Osteocyte (in vitro differentiated cells): ENCODE data around the gene PRTN3. TPM values are rescaled to one million over a fixed set of nuclear protein-coding genes. Genes with fewer than 3 reads are reported as not detected.
"Not testable (repeated sequence)": the region's sequence is repeated elsewhere in the genome, so short reads cannot be mapped to it uniquely, and the experiment has no call there.

Experiments
- DNase-seq: peaks from one replicate; pipeline ENCODE4 v3.0.0; 2021; ENCODE audit warnings: mixed read lengths; ENCODE audit not compliant: unreplicated experiment; ENCODE audit errors: extremely low spot score
- H3K27ac Mint-ChIP-seq: one replicate; pipeline ENCODE4 v1.8.0; 2021; ENCODE audit warnings: mild to moderate bottlenecking, mixed read lengths; ENCODE audit not compliant: unreplicated experiment
- H3K27me3 Mint-ChIP-seq: one replicate; pipeline ENCODE4 v1.8.0; 2021; ENCODE audit warnings: mixed read lengths; ENCODE audit not compliant: unreplicated experiment
- H3K36me3 Mint-ChIP-seq: one replicate; pipeline ENCODE4 v1.8.0; 2021; ENCODE audit warnings: mixed read lengths; ENCODE audit not compliant: unreplicated experiment
- H3K4me1 Mint-ChIP-seq: one replicate; pipeline ENCODE4 v1.8.0; 2021; ENCODE audit warnings: mixed read lengths; ENCODE audit not compliant: unreplicated experiment
- H3K4me3 Mint-ChIP-seq: one replicate; pipeline ENCODE4 v1.8.0; 2021; ENCODE audit warnings: mild to moderate bottlenecking, moderate library complexity, mixed read lengths; ENCODE audit not compliant: unreplicated experiment
- H3K9me3 Mint-ChIP-seq: one replicate; pipeline ENCODE4 v1.8.0; 2021; ENCODE audit warnings: mixed read lengths; ENCODE audit not compliant: unreplicated experiment
- CTCF ChIP-seq: fragments of 200-600 bp; sonication (generic); IDR thresholded peaks from 2 replicates; pipeline ENCODE4 v1.5.0; 2021; ENCODE audit warnings: antibody characterized with exemption, mild to moderate bottlenecking, moderate library complexity
- total RNA-seq: library from RNA; stranded (reverse); gene quantifications from 2 replicates; pipeline ENCODE4 v1.2.1, GENCODE V29; 2021

PRTN3 gene
- total RNA-seq, 1 donor from 2014 or later: not detected

- peaks cover 6% of the 10 kb centered on the region for H3K4me1 Mint-ChIP-seq
- no peaks in the 10 kb centered on the region for H3K27me3 Mint-ChIP-seq
- H3K36me3 Mint-ChIP-seq: no peaks in the 10 kb centered on the region
- no peak overlapping the region for H3K4me3 Mint-ChIP-seq
- H3K27ac Mint-ChIP-seq: no peak overlapping the region
- DNase-seq: no peak
- no peak for TF ChIP-seq CTCF
- H3K9me3 Mint-ChIP-seq: no peaks in the 10 kb centered on the region
Observed at GRCh38 chr19:831407-832369, 9.1 kb upstream of the PRTN3 start.

- Mint-ChIP-seq H3K27me3 (no peaks in the 10 kb centered on the region), H3K36me3 (no peaks in the 10 kb centered on the region), H3K9me3 (no peaks in the 10 kb centered on the region), H3K4me1 (peaks cover 8% of the 10 kb centered on the region), H3K27ac (no peak overlapping the region), H3K4me3 (no peak overlapping the region)
- no peak for DNase-seq
- TF ChIP-seq CTCF: no peak
Observed at GRCh38 chr19:834216-834615, 6.6 kb upstream of the PRTN3 start.

GRCh38 chr19:835210-835810 lies 5.5 kb upstream of the PRTN3 start:
- Mint-ChIP-seq H3K27ac (no peak overlapping the region), H3K27me3 (no peaks in the 10 kb centered on the region), H3K4me1 (peaks cover 9% of the 10 kb centered on the region), H3K9me3 (no peaks in the 10 kb centered on the region), H3K4me3 (no peak overlapping the region), H3K36me3 (no peaks in the 10 kb centered on the region)
- TF ChIP-seq CTCF: no peak
- no peak for DNase-seq

- not testable (repeated sequence) for H3K27me3 Mint-ChIP-seq, DNase-seq, H3K4me3 Mint-ChIP-seq, H3K9me3 Mint-ChIP-seq, H3K27ac Mint-ChIP-seq, H3K36me3 Mint-ChIP-seq
- H3K4me1 Mint-ChIP-seq: peaks cover 20% of the 10 kb centered on the region
Observed at GRCh38 chr19:842802-843179, 2.0 kb downstream of the PRTN3 start.

GRCh38 chr19:843180-843835 lies 2.5 kb downstream of the PRTN3 start:
- H3K9me3 Mint-ChIP-seq: no peaks in the 10 kb centered on the region
- peaks cover 3% of the 10 kb centered on the region for H3K27me3 Mint-ChIP-seq
- H3K36me3 Mint-ChIP-seq: no peaks in the 10 kb centered on the region

More at GRCh38 chr19:843180-843835, 2.5 kb downstream of the PRTN3 start:
- peak; percentile 83 for DNase-seq
- Mint-ChIP-seq H3K27ac (no peak overlapping the region), H3K4me3 (no peak overlapping the region), H3K4me1 (peaks cover 20% of the 10 kb centered on the region)
- no peak for TF ChIP-seq CTCF
